ENCODE data around the gene ITGB1. TPM values are rescaled to one million over a fixed set of nuclear protein-coding genes. Genes with fewer than 3 reads are reported as not detected.
"Not testable (repeated sequence)": the region's sequence is repeated elsewhere in the genome, so short reads cannot be mapped to it uniquely, and the experiment has no call there.

ITGB1 gene
- total RNA-seq (10 to 100 TPM; 34.2 to 34.6 TPM), polyA plus RNA-seq (100 to 1,000 TPM in 1 of 3 donors, 10 to 100 TPM in 2; 26.1 to 107 (median 28.9) TPM), total RNA-seq (32.3 to 62.5 (median 51.8) reads per million in 6 experiments)

- Mint-ChIP-seq H3K4me1 (peaks cover 16 to 73% (median 38%) of the 10 kb centered on the region in 4 donors), H3K27ac (peak within 1 kb of the TSS; percentile 83 to 95 (median 92)), H3K27me3 (no peaks in the 10 kb centered on the region), H3K4me3 (peak within 1 kb of the TSS; percentile 82 to 95 (median 90)), H3K9me3 (no peaks in the 10 kb centered on the region), H3K36me3 (no peaks in the 10 kb centered on the region)
- POLR2A ChIA-PET: interaction anchor here (1.6 to 1.8 kb wide), 4 partner anchors 17 to 580 kb away, joined by 4 to 14 read pairs (median 8); partner anchors contain the start of gene CCDC7
- DNase-seq (peak; percentile 73 to 88 (median 82)), ATAC-seq (peak; percentile 85 to 87)
These were observed at the start of gene ITGB1 for GRCh38 chr10:32958085-32959005. TSS of gene ITGB1 (minus strand) at chr10:32958230. CDS start at chr10:32935558, 22,672 bp downstream.

GRCh38 chr10:33006342-33006887 lies 48.4 kb upstream of the ITGB1 start:
- peaks cover 0 to 29% (median 7%) of the 10 kb centered on the region in 5 donors for H3K27me3 Mint-ChIP-seq
- peak overlapping the region in 2 of 10 donors; percentile 22 to 72 for H3K27ac Mint-ChIP-seq
- no peaks in the 10 kb centered on the region for H3K36me3 Mint-ChIP-seq
- POLR2A ChIA-PET: no interaction called here
- no peak for DNase-seq
- no peaks in the 10 kb centered on the region for H3K9me3 Mint-ChIP-seq
- H3K4me3 Mint-ChIP-seq: peak overlapping the region in 6 of 10 donors; percentile 36 to 88 (median 54)
- no peak for ATAC-seq
- peaks cover 8 to 44% (median 26%) of the 10 kb centered on the region in 4 donors for H3K4me1 Mint-ChIP-seq

GRCh38 chr10:33005322-33006301 lies 47.6 kb upstream of the ITGB1 start:
- no peaks in the 10 kb centered on the region for H3K36me3 Mint-ChIP-seq
- ATAC-seq (peak; percentile 81 to 87), DNase-seq (peak in 7 of 10 donors; percentile 10 to 28 (median 19))
- H3K4me1 Mint-ChIP-seq: peaks cover 8 to 38% (median 26%) of the 10 kb centered on the region in 4 donors
- peak overlapping the region in 7 of 10 donors; percentile 16 to 86 (median 39) for H3K27ac Mint-ChIP-seq
- H3K27me3 Mint-ChIP-seq: peaks cover 0 to 22% (median 7%) of the 10 kb centered on the region in 5 donors
- no peaks in the 10 kb centered on the region for H3K9me3 Mint-ChIP-seq
- POLR2A ChIA-PET: no interaction called here
- peak overlapping the region; percentile 69 to 88 (median 78) for H3K4me3 Mint-ChIP-seq

GRCh38 chr10:33001908-33002492 lies 44.0 kb upstream of the ITGB1 start:
- no peak overlapping the region for H3K27ac Mint-ChIP-seq

GRCh38 chr10:32998060-32998581 lies 40.1 kb upstream of the ITGB1 start:
- H3K27me3 Mint-ChIP-seq, H3K27ac Mint-ChIP-seq, ATAC-seq, POLR2A ChIA-PET, H3K4me3 Mint-ChIP-seq, DNase-seq, H3K4me1 Mint-ChIP-seq, H3K36me3 Mint-ChIP-seq: not testable (repeated sequence)
- H3K9me3 Mint-ChIP-seq: peaks cover 0 to 13% (median 4%) of the 10 kb centered on the region in 9 donors

More at GRCh38 chr10:33001908-33002492, 44.0 kb upstream of the ITGB1 start:
- Mint-ChIP-seq H3K4me1 (peaks cover 3 to 16% (median 12%) of the 10 kb centered on the region in 4 donors), H3K27me3 (no peaks in the 10 kb centered on the region), H3K4me3 (no peak overlapping the region), H3K36me3 (peaks cover 0 to 3% (median 0%) of the 10 kb centered on the region in 3 donors), H3K9me3 (peaks cover 0 to 13% (median 4%) of the 10 kb centered on the region in 9 donors)
- POLR2A ChIA-PET: no interaction called here
- ATAC-seq: no peak
- DNase-seq: no peak

GRCh38 chr10:32995751-32996150 lies 37.7 kb upstream of the ITGB1 start:
- H3K36me3 Mint-ChIP-seq: peaks cover 0 to 3% (median 0%) of the 10 kb centered on the region in 3 donors
- ATAC-seq (no peak), DNase-seq (no peak)
- H3K9me3 Mint-ChIP-seq: peaks cover 0 to 13% (median 4%) of the 10 kb centered on the region in 9 donors
- H3K27ac Mint-ChIP-seq: peak overlapping the region in 1 of 10 donors; percentile 23
- peaks cover 0 to 8% (median under 1%) of the 10 kb centered on the region in 4 donors for H3K4me1 Mint-ChIP-seq
- POLR2A ChIA-PET: no interaction called here
- H3K4me3 Mint-ChIP-seq: no peak overlapping the region
- peaks cover 0 to 6% (median 0%) of the 10 kb centered on the region in 5 donors for H3K27me3 Mint-ChIP-seq

- peak overlapping the region in 3 of 10 donors; percentile 11 to 38 (median 19) for H3K27ac Mint-ChIP-seq
- H3K9me3 Mint-ChIP-seq: peaks cover 0 to 12% (median 4%) of the 10 kb centered on the region in 9 donors
- peaks cover 0 to 6% (median 0%) of the 10 kb centered on the region in 5 donors for H3K27me3 Mint-ChIP-seq
- H3K4me3 Mint-ChIP-seq: no peak overlapping the region
- no peak for ATAC-seq
- POLR2A ChIA-PET: no interaction called here
- DNase-seq: no peak
- peaks cover 0 to 3% (median 0%) of the 10 kb centered on the region in 3 donors for H3K36me3 Mint-ChIP-seq
- peaks cover 0 to 8% (median under 1%) of the 10 kb centered on the region in 4 donors for H3K4me1 Mint-ChIP-seq
These were observed 37.1 kb upstream of the ITGB1 start for GRCh38 chr10:32995066-32995622.

GRCh38 chr10:32994632-32995031 lies 36.6 kb upstream of the ITGB1 start:
- H3K27me3 Mint-ChIP-seq, ATAC-seq, POLR2A ChIA-PET, H3K36me3 Mint-ChIP-seq, H3K27ac Mint-ChIP-seq, H3K9me3 Mint-ChIP-seq, DNase-seq, H3K4me1 Mint-ChIP-seq, H3K4me3 Mint-ChIP-seq: not testable (repeated sequence)

- POLR2A ChIA-PET, ATAC-seq, H3K27me3 Mint-ChIP-seq, H3K27ac Mint-ChIP-seq, DNase-seq, H3K4me3 Mint-ChIP-seq, H3K9me3 Mint-ChIP-seq, H3K4me1 Mint-ChIP-seq, H3K36me3 Mint-ChIP-seq: not testable (repeated sequence)
These were observed 34.3 kb upstream of the ITGB1 start for GRCh38 chr10:32992310-32992709.

GRCh38 chr10:32990811-32991210 lies 32.8 kb upstream of the ITGB1 start:
- POLR2A ChIA-PET: no interaction called here
- Mint-ChIP-seq H3K9me3 (peaks cover 0 to 3% (median 0%) of the 10 kb centered on the region in 9 donors), H3K4me3 (no peak overlapping the region), H3K4me1 (peaks cover 0 to 7% (median under 1%) of the 10 kb centered on the region in 4 donors), H3K27ac (no peak overlapping the region), H3K27me3 (peaks cover 0 to 6% (median 0%) of the 10 kb centered on the region in 5 donors), H3K36me3 (no peaks in the 10 kb centered on the region)
- DNase-seq (no peak), ATAC-seq (no peak)

- no peaks in the 10 kb centered on the region for H3K27me3 Mint-ChIP-seq
- H3K9me3 Mint-ChIP-seq: peaks cover 0 to 3% (median 0%) of the 10 kb centered on the region in 9 donors
- no peak overlapping the region for H3K4me3 Mint-ChIP-seq
- DNase-seq (no peak), ATAC-seq (no peak)
- H3K36me3 Mint-ChIP-seq: no peaks in the 10 kb centered on the region
- H3K4me1 Mint-ChIP-seq: peaks cover 0 to 12% (median 0%) of the 10 kb centered on the region in 4 donors
- H3K27ac Mint-ChIP-seq: no peak overlapping the region
- POLR2A ChIA-PET: no interaction called here
These were observed 30.6 kb upstream of the ITGB1 start for GRCh38 chr10:32988604-32989003.
